Measurements from ENCODE around the gene C12orf43.

The C12orf43 gene

DNA sequence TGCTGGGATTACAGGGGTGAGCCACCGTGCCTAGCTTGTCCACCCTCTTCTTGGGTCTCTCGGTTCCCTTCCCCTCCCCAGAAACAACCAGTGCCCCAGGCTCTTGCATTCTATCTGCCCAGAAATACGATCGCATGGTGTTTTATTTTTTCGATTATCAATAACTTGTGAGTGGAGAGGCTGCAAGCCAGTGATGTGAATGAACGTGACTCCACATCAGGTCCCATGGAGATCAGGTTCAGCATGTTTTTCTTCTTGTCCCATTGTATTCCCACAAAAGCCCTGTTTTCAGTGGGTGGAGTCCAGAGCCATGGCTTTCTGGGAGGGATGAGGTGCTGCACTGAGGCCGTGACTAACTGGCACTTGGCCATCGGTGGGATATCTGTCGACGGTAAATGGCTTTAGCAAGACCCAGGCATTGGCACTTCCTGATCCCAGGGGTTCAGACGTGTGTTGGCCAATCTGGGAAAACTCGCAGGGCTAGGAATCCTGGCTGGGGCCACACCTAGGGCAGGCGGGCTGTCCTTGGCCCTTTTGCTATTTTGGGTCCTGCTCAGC, 50.7 kb downstream of the C12orf43 start:
- DNase-seq (ENCODE audit: insufficient read length, low spot score) (no peak), FAIRE-seq (no peak)
- no peak for TF ChIP-seq POLR2A (IDR thresholded peaks at IDR 0.05; ENCODE audit: low read depth, low read length)

DNA sequence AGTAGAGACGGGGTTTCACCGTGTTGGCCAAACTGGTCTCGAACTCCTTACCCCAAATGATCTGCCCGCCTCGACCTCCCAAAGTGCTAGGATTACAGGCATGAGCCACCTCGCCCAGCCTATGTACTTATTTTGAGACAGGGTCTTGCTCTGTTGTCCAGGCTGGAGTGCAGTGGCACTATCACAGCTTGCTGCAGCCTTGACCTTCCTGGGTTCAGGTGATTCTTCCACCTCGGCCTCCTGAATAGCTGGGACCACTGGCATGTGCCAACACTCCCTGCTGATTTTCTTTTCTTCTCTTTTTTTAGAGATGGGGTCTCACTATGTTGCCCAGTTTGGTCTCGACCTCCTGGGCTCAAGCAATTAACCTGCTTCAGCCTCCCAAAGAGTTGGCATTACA, 52.0 kb downstream of the C12orf43 start:
- DNase-seq (ENCODE audit: insufficient read length, low spot score) (no peak), FAIRE-seq (no peak)
- TF ChIP-seq POLR2A (IDR thresholded peaks at IDR 0.05; ENCODE audit: low read depth, low read length) = no peak

DNA sequence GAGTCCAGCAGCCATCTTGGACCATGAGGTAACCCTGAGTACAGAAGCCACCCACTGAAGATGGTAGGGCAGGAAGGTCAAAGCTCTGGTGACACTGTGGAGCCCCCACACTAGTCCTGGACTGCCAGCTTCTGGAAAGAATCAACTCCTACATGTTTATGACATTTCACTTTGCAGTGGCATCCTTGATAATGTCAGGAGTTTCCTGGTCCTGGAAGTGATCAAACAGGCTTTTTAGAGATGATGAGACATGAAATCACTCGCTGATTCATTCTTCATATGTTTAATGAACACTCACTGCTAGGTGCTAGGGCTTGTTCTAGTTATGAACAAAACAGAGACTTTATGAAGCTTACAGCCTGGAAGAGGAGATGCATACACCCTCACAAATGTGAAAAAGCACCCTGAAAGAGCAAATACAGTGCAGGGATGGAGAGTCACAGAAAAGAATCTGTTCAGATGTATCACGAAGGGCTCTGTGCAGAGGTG, 53.7 kb downstream of the C12orf43 start:
- no peak for TF ChIP-seq POLR2A (IDR thresholded peaks at IDR 0.05; ENCODE audit: low read depth, low read length)
- no peak for DNase-seq (ENCODE audit: insufficient read length, low spot score)
- no peak for FAIRE-seq

DNA sequence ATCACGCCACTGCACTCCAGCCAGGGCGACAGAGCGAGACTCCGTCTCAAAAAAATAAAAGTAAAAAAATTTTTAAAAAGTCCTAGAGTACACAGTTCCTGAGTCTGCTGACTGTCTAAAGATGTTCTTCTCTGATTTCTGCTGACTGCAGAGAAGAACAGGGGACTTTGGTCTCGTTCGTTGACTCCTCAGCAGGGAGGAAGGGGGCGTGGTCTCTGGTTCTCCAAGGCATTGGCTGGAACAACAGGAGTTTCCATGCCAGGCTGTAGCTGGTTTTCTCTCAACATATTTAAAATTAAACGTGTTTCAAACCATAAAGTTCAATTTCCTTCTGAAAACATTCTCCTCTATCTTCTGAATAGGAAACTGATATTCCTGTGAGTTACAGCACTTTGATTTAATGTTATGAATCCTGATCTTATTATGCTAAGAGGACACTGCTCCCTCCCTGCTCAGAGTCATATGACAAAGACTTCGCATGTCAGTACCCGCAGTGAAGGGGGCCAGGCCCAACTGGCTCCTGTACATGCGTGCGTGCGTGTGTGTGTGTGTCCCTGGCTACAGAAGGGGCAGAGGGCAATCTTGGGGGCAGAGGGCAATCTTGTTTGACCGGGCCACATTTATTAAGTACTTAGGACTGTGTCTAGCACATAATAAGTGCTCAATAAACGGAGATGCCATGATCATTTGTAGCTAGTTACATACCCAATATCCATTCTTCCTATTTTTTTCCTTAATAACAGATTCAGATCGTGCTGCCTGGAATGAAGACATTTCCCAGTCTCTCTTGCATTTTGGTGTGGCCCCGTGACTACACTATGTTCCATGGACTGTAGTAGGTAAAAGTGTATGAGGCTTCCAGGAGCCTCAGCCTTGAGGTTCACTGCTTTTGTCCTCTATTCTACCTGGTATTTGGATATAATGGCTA, 54.4 kb downstream of the C12orf43 start:
- DNase-seq (ENCODE audit: insufficient read length, low spot score) = no peak
- no peak for FAIRE-seq
- TF ChIP-seq POLR2A (IDR thresholded peaks at IDR 0.05; ENCODE audit: low read depth, low read length) = no peak

DNA sequence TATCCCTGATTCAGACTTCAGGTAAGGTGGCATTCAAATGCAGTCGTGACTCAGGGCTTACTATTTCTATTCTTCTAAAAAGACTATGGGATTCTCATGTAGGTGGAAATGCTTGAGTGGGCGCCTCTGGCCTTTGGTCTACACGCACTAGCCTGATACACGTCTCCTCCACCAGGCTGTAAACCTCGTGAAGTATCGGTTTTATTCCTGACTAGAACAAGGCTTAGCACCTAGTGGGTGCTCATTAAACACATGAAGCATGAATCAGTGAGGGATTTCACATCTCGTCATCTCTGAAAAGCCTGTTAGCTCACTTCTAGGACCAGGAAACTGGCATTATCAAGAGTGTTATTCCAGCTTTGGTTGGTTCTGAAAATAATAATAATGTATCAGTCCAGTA, 55.6 kb downstream of the C12orf43 start:
- FAIRE-seq = no peak

DNA sequence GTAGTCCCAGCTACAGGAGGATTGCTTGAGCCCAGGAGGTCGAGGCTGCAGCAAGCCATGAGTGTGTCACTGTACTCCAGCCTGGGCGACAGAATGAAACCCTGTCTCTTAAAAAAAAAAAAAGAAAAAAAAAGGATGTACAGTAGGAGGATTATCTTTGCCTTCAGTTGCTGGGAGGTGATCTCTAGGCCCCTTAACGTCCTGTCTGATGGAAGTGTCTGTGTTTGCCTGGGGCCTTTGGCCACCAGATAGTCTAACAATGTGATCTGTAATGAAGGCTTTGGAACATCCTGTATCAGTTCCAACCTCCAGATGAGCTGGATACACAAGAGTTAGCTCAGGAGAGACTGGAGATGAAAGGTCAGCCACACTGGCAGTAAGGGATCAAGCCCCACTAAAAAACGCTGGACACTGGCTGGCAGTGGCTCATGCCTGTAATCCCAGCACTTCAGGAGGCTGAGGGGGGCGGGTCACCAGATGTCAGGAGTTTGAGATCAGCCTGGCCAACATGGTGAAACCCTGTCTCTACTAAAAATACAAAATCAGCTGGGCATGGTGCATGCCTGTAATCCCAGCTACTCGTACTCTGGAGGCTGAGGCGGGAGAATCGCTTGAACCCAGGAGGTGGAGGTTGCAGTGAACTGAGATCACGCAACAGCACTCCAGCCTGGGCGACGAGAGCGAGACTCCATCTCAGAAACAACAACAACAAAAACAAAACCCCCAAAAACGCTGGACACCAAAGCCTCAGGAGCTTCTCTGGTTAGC, 57.0 kb downstream of the C12orf43 start:
- no peak for FAIRE-seq
- no peak for DNase-seq (ENCODE audit: insufficient read length, low spot score)

More for the DNA sequence above, 55.6 kb downstream of the C12orf43 start:
- no peak for TF ChIP-seq POLR2A (IDR thresholded peaks at IDR 0.05; ENCODE audit: low read depth, low read length)
- DNase-seq (ENCODE audit: insufficient read length, low spot score) = no peak

DNA sequence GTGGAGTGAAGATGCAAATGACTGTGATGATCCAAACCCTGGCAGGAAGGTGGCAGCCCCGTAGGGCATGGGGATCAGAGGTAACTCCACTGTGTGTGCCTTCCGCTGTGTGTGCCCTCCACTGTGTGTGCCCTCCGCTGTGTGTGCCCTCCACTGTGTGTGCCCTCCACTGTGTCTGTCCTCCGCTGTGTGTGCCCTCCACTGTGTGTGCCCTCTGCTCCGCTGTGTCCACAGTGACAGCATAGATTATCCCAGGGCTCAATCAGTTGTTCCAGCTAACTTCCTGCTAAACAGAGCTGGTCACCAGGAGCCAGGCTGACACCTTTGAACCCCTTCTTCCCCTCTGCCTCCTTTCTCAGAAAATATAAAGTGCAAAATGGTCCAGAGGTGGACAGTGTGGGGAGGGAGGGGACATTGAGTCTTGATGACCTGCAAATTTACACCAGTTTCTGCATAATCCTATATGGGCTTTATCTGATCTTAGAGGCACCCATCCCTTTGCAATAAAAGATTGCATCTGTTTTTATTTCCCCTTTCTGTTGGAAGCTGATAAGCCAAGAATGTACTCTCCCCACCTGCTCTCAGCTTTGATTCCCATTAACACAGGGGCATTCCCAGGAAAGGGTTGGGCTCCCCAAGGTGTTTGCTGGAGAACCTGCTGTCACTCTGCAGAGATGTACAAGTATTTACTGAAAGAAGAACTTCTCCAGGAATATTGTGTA, 59.5 kb downstream of the C12orf43 start:
- no peak for FAIRE-seq
- DNase-seq (ENCODE audit: insufficient read length, low spot score) = no peak
- TF ChIP-seq POLR2A (IDR thresholded peaks at IDR 0.05; ENCODE audit: low read depth, low read length) = no peak

More for the DNA sequence above, 57.0 kb downstream of the C12orf43 start:
- no peak for TF ChIP-seq POLR2A (IDR thresholded peaks at IDR 0.05; ENCODE audit: low read depth, low read length)

DNA sequence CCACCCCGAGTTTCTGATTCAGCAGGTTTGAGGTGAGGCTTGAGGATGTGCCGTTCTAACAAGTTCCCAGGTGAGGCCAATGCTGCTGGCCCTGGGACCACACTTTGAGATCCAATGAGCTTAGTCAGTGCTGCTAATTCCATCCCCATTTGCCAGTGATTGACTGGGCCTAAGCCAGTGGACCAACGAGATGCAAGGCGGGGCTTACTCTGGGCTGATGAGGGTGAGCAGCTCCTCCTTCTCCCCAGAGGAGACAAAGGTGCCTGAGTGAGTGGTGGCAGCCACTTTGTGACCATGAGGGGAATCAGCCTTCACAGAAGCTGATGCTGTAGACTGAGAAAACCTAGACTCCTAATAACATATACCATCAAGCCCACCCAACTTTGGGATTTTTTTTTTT, 61.1 kb downstream of the C12orf43 start:
- DNase-seq (ENCODE audit: insufficient read length, low spot score) = no peak
- no peak for TF ChIP-seq POLR2A (IDR thresholded peaks at IDR 0.05; ENCODE audit: low read depth, low read length)
- no peak for FAIRE-seq

DNA sequence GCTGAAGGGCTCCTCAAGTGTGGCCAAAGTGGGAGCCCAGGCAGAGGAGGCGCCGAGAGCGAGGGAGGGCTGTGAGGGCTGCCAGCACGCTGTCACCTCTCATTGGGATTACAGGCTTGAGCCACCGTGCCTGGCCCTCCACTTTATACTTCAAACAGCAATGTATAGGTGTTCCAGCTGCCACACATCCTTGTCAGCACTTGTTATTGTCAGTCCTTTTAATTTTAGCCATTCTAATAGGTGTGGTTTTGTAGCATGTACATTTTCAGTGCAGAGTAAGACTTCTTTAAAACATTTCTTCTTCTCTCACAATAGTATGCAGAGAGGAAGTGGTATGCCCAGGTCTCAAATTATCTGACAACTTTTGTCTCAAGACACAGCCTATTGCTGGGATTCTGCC, 65.5 kb downstream of the C12orf43 start:
- no peak for DNase-seq (ENCODE audit: insufficient read length, low spot score)
- no peak for FAIRE-seq
- no peak for TF ChIP-seq POLR2A (IDR thresholded peaks at IDR 0.05; ENCODE audit: low read depth, low read length)

All from H54 (cell line).